HK-2 (cell line): Measurements from ENCODE around the gene ARGLU1.

Source experiments
- DNase-seq: peaks from one replicate; pipeline ENCODE4 v3.0.0-alpha.2; 2018; ENCODE audit not compliant: unreplicated experiment

Gene ARGLU1

GRCh38 chr13:106524108-106524507 lies 43.8 kb downstream of the ARGLU1 start:
- no peak for DNase-seq

- DNase-seq: no peak
These were observed 44.4 kb downstream of the ARGLU1 start for GRCh38 chr13:106523576-106523975.

- no peak for DNase-seq
These were observed 44.9 kb downstream of the ARGLU1 start for GRCh38 chr13:106522898-106523525.

GRCh38 chr13:106522112-106522705 lies 45.7 kb downstream of the ARGLU1 start:
- no peak for DNase-seq

- DNase-seq: no peak
These were observed 46.7 kb downstream of the ARGLU1 start for GRCh38 chr13:106521095-106521799.

GRCh38 chr13:106520251-106521054 lies 47.5 kb downstream of the ARGLU1 start:
- no peak for DNase-seq

GRCh38 chr13:106518512-106518911 lies 49.4 kb downstream of the ARGLU1 start:
- no peak for DNase-seq

GRCh38 chr13:106517109-106517847 lies 50.7 kb downstream of the ARGLU1 start:
- no peak for DNase-seq

GRCh38 chr13:106515635-106516254 lies 52.2 kb downstream of the ARGLU1 start:
- DNase-seq: no peak

- DNase-seq: no peak
These were observed 52.9 kb downstream of the ARGLU1 start for GRCh38 chr13:106514928-106515634.

- no peak for DNase-seq
These were observed 54.6 kb downstream of the ARGLU1 start for GRCh38 chr13:106513025-106513983.

GRCh38 chr13:106507560-106508274 lies 60.2 kb downstream of the ARGLU1 start:
- DNase-seq: no peak

- no peak for DNase-seq
These were observed 61.7 kb downstream of the ARGLU1 start for GRCh38 chr13:106506286-106506685.

- no peak for DNase-seq
These were observed 62.2 kb downstream of the ARGLU1 start for GRCh38 chr13:106505732-106506131.

- DNase-seq: no peak
These were observed 62.6 kb downstream of the ARGLU1 start for GRCh38 chr13:106505295-106505694.

- no peak for DNase-seq
These were observed 64.0 kb downstream of the ARGLU1 start for GRCh38 chr13:106503730-106504453.

GRCh38 chr13:106503272-106503671 lies 64.7 kb downstream of the ARGLU1 start:
- no peak for DNase-seq

GRCh38 chr13:106500445-106500844 lies 67.5 kb downstream of the ARGLU1 start:
- no peak for DNase-seq
